Activated CD4-positive, alpha-beta T cell treated with anti-CD3 and anti-CD28 coated beads, Interleukin-2, amount 50 U/mL, for 16 hours (primary cell): ENCODE results near the gene NEBL.

Experiments
- DNase-seq: peaks from one replicate; pipeline ENCODE4 v3.0.0-alpha.2; 2020

NEBL gene

DNA sequence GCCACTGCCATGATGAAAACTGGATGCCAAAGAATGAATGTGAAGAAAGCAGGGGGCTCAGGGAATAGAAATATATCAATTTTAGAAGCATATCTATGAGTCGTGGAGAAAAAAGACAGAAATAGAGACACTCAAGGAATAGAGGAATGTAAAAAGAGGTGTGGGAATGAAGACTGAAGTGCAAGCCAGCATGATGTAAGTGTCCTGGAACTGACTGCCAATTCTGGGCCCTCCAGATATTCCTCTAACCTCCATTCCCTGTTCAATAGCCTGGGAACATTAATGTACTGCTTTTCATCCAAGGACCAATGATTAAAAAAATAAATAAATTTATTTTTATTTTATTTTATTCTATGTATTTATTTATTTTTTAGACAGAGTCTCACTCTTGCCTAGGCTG lies 40.6 kb downstream of the NEBL start:
- DNase-seq, result no peak

- DNase-seq, result no peak
Measured at GRCh38 chr10:20855398-20856038, 41.6 kb downstream of the NEBL start.

DNA sequence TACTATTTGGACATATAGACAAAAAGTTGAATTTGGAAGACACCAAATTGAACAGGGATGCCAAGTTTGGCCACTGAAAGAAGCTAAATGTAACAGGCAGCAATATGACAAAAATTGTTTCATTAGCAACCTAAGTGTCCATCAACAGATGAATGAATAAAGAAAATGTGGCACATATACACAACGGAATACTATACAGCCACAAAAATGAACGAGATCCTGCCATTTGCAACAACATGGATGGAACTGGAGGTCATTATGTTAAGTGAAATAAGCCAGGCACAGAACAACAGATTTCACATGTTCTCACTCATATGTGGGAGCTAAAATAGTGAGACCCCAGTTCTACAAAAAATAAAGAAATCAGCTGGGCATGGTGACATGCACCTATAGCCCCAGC lies 43.8 kb downstream of the NEBL start:
- no peak for DNase-seq

- no peak for DNase-seq
Measured at GRCh38 chr10:20852303-20852702, 44.8 kb downstream of the NEBL start.

DNA sequence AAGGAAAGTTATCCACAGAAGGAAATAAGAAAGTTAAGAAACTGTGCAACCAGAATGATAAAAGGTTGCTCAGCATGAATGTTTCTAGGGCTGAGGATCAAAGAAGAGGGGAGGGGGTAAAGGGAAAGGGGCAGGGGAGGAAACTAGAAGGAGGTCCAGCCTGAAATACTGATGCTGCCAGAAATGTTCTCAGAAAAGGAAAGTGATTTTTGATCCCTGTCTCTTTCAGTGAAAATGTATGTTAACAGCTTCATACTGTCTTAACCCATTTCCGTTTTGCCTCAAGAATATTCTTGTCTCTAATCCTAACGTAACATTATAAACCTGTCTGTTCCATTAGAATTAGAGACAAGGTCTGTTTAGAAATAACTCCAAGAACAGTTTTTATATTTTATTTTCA lies 49.6 kb downstream of the NEBL start:
- no peak for DNase-seq

- no peak for DNase-seq
Measured at GRCh38 chr10:20846263-20846662, 50.8 kb downstream of the NEBL start.

DNA sequence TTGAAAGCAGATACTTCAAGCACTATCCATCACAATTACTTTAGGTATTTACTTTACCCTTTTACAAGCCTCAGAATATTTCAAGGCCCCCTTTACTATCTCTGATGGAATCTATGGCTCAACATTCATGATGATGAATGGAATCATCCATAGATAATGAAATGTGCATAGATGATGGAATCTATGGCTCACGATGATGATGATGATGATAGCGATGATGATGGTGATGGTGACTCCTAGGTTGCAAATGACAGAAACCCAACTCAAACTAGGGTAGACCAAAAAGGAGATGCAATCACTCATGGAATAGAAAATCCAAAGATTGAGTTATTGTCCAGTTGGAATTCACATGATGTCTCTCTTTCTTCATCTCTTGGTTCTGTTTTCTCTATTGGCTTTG lies 55.7 kb downstream of the NEBL start:
- no peak for DNase-seq

DNA sequence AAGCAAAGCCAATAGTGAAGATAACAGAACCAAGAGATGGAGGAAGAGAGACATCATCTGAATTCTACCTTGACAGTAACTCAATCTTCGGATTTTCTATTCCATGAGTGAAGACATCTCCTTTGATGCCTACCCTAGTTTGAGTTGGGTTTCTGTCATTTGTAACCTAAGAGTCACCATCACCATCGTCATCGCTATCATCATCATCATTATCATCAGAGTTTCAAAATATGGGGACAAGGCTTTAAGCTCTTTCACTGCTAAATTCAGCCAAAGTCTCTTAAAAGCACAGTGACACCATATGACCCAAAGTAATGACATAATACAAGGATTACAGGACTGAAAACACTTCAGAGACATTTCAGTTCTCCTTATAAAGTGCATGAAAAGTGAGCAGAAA lies 57.2 kb downstream of the NEBL start:
- no peak for DNase-seq

DNA sequence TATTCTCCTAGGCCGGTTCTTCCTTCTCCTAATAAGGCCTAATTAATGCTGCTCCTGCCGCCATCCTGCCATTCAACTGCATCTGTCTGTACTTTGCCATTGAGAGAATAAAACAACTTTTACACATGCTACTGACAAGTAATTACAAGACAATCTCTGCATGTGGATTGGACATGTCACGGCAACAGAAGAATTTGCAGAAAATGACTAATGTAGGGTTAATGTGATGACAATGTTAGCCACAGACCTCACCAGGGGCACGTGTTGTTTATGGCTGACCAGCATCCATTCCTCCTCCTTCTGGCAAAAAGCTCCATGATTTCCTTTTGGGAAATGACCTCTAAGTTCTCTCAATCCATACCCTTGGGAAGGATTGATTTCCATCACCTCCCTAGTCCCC lies 58.0 kb downstream of the NEBL start:
- no peak for DNase-seq

GRCh38 chr10:20836401-20836800 lies 60.7 kb downstream of the NEBL start:
- no peak for DNase-seq

- DNase-seq, result no peak
Measured at GRCh38 chr10:20835335-20835734, 61.8 kb downstream of the NEBL start.

GRCh38 chr10:20834825-20835224 lies 62.3 kb downstream of the NEBL start:
- no peak for DNase-seq

DNA sequence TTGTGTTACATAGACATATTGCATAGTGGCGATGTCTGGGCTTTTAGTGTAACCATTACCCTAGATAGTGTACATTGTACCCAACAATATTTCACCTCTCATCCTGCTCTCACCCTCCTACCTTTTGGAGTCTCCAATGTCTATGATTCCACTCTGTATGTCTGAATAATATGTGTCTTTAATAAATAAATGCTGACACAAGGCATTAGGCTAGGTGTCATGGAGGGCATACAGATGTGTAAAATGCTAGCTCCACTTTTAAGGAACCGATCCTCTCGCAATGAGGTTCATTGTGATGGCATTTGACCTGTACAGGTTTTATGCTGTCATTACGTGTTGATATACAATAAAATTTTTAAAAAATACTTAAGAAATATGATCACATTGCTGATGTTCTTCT lies 74.3 kb downstream of the NEBL start:
- no peak for DNase-seq

DNA sequence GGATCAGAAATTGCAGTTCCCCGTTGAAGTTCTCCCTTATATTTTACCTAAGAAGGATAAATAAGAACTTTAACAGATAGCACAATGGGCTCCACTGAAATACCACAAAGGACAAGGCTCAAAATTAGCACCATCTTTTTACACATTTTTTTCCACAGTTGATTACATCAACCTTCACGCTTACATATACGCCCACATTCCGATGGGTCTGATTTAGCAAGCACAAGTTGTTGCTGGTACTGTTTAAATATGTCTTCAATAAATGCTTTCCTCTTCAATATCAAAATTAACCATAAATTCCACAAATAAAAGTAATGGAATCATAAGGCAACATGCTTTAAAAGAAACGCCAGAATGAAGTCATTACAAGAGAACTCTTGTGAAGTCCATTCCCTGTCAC lies 79.5 kb downstream of the NEBL start:
- no peak for DNase-seq

- DNase-seq, result no peak
Measured at GRCh38 chr10:20817116-20817515, 80.0 kb downstream of the NEBL start.

DNA sequence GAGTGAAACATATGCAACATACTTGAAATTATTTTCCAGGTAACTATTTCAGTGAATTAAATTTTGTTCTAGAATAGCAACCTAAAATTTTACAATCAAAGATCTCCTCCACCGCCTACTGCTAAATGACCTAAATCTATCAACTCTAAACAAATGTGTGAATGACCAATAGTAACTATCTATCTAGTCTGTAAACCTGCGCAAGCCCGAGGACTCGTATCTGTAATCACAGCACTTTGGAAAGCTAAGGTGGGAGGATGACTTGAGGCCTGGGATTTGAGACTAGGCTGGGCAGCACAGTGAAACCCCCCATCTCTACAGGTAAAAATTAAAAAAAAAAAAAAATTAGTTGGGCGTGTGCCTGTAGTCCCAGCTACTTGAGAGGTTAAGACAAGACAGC lies 83.0 kb downstream of the NEBL start:
- no peak for DNase-seq

GRCh38 chr10:20811131-20811530 lies 86.0 kb downstream of the NEBL start:
- DNase-seq, result no peak

DNA sequence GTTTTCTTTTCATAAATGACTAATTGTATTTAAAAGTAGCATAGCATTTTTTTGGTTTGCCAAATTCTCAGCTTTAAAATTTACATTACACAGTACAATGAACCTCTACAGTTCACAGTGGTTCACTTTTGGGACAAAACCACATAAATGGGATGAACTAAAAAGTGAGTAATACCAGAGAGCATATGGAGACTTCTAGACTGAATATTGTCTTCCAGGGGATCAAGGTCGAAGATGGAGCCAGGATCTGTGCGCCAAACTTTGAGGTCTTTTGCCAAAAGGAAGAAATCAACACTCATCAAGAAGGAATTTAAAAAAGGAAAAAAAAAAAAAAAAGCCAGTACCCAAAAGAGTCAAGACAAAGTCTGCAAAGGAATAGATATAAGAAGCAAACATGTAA lies 87.5 kb downstream of the NEBL start:
- DNase-seq, result no peak

DNA sequence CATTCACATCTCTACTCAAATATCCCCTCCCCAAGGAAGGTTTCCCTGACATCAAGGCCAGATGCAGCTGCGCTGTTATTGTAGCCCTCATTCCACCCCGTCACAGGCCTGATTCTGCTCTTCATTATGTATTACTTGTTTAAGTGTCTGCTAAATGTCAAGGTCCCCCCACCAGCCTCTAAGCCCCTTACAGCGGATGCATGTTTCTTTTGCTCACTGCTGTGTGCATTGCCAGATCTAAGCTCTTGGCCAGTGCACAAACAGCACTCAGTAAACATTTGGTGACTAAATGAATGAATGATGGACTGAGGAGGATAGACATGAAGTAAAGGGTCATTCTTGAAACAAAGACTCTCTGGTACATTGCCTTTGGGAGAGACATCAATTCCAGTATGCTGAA lies 90.6 kb downstream of the NEBL start:
- no peak for DNase-seq

DNA sequence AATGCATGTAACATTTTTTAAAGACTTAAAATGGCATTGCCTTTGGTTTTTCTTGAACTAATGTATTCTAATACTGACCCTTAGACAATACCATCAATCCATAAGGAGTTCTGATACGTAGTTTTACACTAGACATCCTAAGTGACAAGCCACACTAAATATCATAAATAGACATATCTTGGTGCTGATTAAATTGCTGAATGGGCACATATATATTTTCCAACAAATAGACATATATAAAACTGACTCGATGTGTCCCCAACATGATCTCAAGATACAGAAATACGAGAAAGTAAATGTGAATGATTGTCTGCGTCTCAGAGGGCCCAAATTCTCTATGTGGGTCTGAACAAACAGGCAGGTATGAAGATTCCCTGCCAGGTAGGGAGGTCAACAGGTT lies 99.8 kb downstream of the NEBL start:
- DNase-seq, result no peak

- DNase-seq, result no peak
Measured at GRCh38 chr10:20795391-20795790, 101.7 kb downstream of the NEBL start.

- no peak for DNase-seq
Measured at GRCh38 chr10:20785174-20785573, 111.9 kb downstream of the NEBL start.

DNA sequence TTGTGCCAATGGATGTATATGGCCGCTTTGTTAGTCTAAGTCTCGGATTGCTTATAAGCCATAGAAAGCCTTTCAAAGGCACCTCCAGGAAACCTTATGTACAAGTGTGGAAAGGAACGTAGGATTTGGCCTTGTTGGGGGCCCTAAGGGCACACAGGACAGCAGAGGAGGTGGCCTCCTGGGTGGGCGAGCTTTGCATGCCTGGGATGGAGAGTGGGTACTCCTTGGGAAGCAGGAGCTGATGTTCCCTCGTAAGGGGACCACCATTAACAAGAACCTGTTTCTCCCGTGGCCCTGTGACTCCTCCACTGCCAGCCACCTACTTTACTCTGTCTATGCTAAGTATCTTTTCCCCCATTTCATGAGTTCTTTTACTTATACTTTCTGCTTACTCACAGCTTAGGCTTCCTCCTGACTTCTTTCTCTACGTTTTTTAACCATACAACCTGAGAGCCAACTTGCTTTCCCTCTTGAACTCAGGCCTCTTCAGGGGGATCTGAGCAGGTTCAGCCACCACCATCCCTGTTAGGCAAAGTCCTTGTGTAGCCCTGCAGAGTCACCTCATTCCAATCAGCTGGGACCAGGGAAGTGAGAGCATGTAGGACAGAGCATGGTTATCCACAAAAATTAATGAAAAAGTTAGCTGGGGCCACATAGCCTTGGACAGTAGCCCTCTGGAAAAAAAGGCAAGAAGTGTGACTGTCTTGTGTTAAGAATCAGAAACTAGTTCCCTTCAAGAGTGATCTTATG lies 118.9 kb downstream of the NEBL start:
- no peak for DNase-seq

DNA sequence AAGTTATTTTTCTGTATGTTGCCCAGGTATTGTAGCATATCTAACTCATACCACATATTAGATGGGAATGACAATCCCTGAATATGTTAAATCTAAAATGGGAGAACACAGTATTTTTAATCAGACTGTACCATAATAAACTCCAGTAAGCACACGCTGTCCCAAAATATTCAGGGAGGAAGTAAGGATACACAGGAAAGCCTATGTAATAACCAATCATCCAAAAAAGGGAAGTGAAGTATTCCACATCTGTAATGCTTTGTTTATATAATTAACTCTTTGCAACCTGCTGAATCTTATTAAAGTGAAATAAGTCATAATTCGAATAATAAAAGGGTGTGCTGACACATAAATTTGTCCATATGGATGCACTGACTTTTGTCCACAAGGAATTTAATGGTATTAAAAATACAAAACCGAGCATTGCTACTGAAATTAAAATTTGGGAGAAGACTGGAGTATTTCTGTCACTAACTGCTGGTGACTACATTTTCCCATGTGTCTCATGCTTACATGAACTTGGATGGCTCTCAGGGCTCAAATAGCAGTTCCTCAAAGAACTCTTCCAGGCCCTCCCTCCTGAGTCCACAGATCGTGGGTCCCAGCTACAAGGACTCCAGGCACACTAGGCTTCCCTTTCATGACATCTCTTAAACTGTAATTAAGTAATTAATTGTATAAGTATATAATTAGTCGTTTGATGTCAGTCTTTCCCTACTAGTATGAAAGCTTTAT lies 120.6 kb downstream of the NEBL start:
- no peak for DNase-seq
